Fibroblast of mammary gland (primary cell): ENCODE measurements around the gene OR6M1.

ENCODE experiments used
- DNase-seq: peaks from one replicate; pipeline ENCODE4 v3.0.0-alpha.2; 2010; ENCODE audit warnings: low read depth
- H3K4me3 ChIP-seq: 2 replicates; pipeline ENCODE4 v1.5.1; 2011; ENCODE audit warnings: low read depth, mild to moderate bottlenecking, low read length, moderate library complexity; ENCODE audit not compliant: control insufficient read depth
- CTCF ChIP-seq: conservative IDR thresholded peaks from 2 replicates; pipeline ENCODE4 v1.5.1; 2011; ENCODE audit warnings: low read depth, low read length, inconsistent platforms; ENCODE audit not compliant: control insufficient read depth, insufficient read depth

The OR6M1 gene

GRCh38 chr11:123783536-123783935 is 22.6 kb downstream of the OR6M1 start:
- no peak for DNase-seq
- H3K4me3 ChIP-seq, result no peak overlapping the region
- TF ChIP-seq CTCF, result no peak

- DNase-seq, result no peak
- no peak for TF ChIP-seq CTCF
- no peak overlapping the region for H3K4me3 ChIP-seq
Observed at GRCh38 chr11:123778511-123778910, 27.6 kb downstream of the OR6M1 start.

GRCh38 chr11:123775715-123776549 is 30.2 kb downstream of the OR6M1 start:
- H3K4me3 ChIP-seq, result no peak overlapping the region
- no peak for DNase-seq
- no peak for TF ChIP-seq CTCF

- DNase-seq, result no peak
- no peak for TF ChIP-seq CTCF
- H3K4me3 ChIP-seq, result no peak overlapping the region
Observed at GRCh38 chr11:123775289-123775688, 30.9 kb downstream of the OR6M1 start.

- no peak for DNase-seq
- TF ChIP-seq CTCF, result no peak
- no peak overlapping the region for H3K4me3 ChIP-seq
Observed at GRCh38 chr11:123773959-123774358, 32.2 kb downstream of the OR6M1 start.

- DNase-seq, result no peak
- TF ChIP-seq CTCF, result no peak
- no peak overlapping the region for H3K4me3 ChIP-seq
Observed at GRCh38 chr11:123773026-123773425, 33.1 kb downstream of the OR6M1 start.
